Measurements from ENCODE around the gene ITSN1.
A peak's percentile ranks its signal among the peaks of the same experiment; 100 is the strongest.

ITSN1 gene

DNA sequence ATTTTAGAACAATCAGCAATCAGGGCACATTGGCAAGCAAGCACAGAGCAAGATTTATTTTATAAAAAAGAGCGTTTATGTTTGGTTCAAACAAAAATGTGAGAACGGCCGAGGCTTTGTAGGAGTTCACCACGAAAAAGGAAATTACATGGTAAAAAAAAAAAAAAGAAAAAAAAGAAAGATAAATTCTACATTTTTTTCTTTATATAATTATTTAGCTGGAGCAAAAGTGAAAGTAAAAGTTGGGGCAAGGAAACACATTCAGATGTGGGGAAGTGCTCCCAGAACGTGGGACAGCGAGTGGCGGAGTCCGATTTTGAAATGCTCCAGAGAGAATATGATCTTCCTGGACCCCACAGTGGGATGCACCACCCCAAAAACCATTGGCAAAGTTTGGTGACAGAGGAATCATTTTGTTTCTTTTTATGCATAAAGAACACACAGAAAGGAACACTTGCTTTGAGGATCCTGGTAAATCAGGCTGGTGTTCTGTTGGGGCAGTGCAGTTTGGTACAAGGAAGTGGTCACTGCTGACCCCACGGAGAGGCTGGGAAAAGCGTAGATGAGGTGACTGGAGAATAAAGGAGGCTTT lies 289.6 kb downstream of the ITSN1 start:
- peak overlapping the region; percentile 63 for H3K27ac ChIP-seq
- TF ChIP-seq ZFX (IDR thresholded peaks at IDR 0.05; ENCODE audit: borderline replicate concordance) = no peak
- no peak for TF ChIP-seq CTCF (IDR thresholded peaks at IDR 0.05)

DNA sequence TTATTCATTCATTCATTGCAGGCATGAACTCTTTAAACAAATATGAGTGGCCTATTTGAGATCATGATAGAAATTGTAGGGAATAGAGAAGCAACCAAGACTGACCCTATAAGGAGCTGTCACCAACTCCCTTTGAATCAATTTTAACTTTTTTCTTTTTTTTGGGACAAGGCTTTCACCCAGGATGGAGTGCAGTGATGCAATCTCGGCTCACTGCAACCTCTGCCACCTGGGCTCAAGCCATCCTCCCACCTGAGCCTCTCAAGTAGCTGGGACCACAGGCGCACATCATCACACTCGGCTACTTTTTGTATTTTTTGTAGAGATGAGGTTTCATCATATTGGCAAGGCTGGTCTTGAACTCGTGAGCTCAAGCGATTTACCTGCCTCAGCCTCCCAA lies 290.4 kb downstream of the ITSN1 start:
- no peak overlapping the region for H3K27ac ChIP-seq
- TF ChIP-seq CTCF (IDR thresholded peaks at IDR 0.05) = no peak
- no peak for TF ChIP-seq ZFX (IDR thresholded peaks at IDR 0.05; ENCODE audit: borderline replicate concordance)

DNA sequence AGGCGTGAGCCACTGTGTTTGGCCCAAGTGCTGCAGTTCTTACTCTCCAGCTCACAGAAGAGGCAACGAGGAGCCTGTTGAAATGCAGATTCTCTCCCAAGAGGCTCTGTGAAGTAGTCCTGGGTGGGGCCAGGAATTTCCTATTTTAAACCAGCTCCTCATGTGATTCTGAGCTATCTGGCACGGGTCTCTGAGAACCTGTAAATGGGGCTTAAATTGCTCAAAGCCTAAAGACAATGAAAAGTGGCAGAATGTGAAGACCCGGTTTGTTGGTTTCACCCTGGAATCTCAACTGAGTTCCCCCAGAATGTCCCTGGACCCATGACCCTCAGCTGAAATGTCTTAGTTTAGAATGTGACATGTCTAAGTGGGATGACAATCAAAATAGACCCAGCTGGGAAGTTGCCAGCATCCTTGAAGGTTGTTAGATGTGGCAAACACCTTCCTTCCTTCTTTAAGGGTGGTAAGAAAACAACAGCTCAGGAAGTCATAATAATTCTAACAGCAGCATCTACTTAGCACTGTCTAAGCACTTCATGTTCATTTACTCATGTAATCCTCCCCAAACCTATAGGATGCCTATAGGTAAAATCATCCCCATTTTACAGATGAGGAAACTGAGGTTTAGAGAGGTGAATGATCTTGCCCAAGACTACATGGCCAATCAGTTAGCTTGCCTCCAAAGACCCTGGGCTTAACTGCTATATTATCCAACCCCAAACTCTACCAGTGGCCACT lies 294.2 kb downstream of the ITSN1 start:
- H3K27ac ChIP-seq = no peak overlapping the region
- TF ChIP-seq ZFX (IDR thresholded peaks at IDR 0.05; ENCODE audit: borderline replicate concordance) (no peak), CTCF (IDR thresholded peaks at IDR 0.05) (no peak)

DNA sequence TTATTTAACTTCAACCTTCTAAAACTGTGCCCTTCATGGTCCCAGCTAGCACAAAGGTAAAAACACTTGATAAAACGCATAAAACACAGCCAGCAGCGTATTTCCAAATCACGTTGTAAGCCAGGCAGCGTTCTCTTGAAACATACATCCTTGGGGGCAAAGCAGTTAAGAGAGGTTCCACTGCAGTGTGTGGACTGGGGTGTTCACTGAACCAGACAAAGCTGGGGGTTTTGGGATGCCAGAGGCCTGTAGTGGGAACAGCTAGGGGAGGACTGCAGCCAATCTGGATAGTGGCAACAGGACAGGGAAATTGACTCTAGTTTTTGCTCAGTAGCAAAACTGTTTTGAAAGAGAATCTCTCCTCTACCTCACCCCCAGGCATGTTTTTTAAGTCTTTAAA lies 294.8 kb downstream of the ITSN1 start:
- TF ChIP-seq ZFX (IDR thresholded peaks at IDR 0.05; ENCODE audit: borderline replicate concordance) = no peak
- TF ChIP-seq CTCF (IDR thresholded peaks at IDR 0.05) = no peak
- no peak overlapping the region for H3K27ac ChIP-seq

- TF ChIP-seq CTCF (IDR thresholded peaks at IDR 0.05) = no peak
- no peak for TF ChIP-seq ZFX (IDR thresholded peaks at IDR 0.05; ENCODE audit: borderline replicate concordance)
- H3K27ac ChIP-seq = no peak overlapping the region
These were observed 295.6 kb downstream of the ITSN1 start for GRCh38 chr21:33937931-33938339.

GRCh38 chr21:33938381-33938780 lies 296.1 kb downstream of the ITSN1 start:
- no peak for TF ChIP-seq ZFX (IDR thresholded peaks at IDR 0.05; ENCODE audit: borderline replicate concordance)
- no peak for TF ChIP-seq CTCF (IDR thresholded peaks at IDR 0.05)
- H3K27ac ChIP-seq = no peak overlapping the region

DNA sequence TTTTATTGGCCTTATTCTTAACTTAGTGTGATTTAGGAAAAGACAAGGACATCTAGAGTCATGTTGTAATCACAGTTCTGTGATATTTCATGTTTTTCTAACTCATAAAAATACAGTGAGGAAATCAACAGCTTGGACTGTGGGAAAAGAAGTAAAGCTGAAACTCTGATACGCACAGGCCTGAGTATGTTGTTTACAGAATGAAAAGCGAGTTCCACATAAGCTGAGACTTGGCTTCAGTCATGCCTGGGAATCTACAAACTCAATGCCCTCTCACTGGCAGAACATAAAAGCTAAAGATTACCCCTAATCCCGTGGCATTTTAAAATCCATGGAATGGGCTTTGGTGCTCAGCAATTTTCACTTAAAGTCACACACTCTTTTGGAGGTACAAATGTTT lies 296.9 kb downstream of the ITSN1 start:
- no peak overlapping the region for H3K27ac ChIP-seq

More for the DNA sequence above, 296.9 kb downstream of the ITSN1 start:
- TF ChIP-seq CTCF (IDR thresholded peaks at IDR 0.05) (no peak), ZFX (IDR thresholded peaks at IDR 0.05; ENCODE audit: borderline replicate concordance) (no peak)
